ENCODE measurements around the gene ELAC2. TPM values are rescaled to one million over a fixed set of nuclear protein-coding genes. Genes with fewer than 3 reads are reported as not detected.

Gene ELAC2
- total and polyA plus RNA-seq, 5 donors from 2014 or later = 47.3 to 62.5 (median 49.8) TPM

GRCh38 chr17:13029340-13029739 is 11.5 kb upstream of the ELAC2 start:
- DNase-seq (no peak), ATAC-seq (ENCODE audit: low read depth in 2 of 2) (no peak)
- H3K4me1 Mint-ChIP-seq = peaks cover 6 to 19% (median 11%) of the 10 kb centered on the region in 4 donors
- H3K36me3 Mint-ChIP-seq = no peaks in the 10 kb centered on the region
- H3K9me3 ChIP-seq (ENCODE audit: control insufficient read depth in 2 of 2, low read length in 2 of 2) = no peaks in the 10 kb centered on the region
- H3K9me3 Mint-ChIP-seq = peaks cover 0 to 2% (median 0%) of the 10 kb centered on the region in 7 donors
- H3K27ac ChIP-seq (ENCODE audit: insufficient read depth, low read length, poor library complexity, severe bottlenecking) = no peak overlapping the region
- peaks cover 4% of the 10 kb centered on the region for H3K27me3 ChIP-seq (ENCODE audit: control insufficient read depth, insufficient read depth, low read length)
- no peak overlapping the region for H3K27ac Mint-ChIP-seq
- peaks cover 12% of the 10 kb centered on the region for H3K27me3 Mint-ChIP-seq
- H3K4me1 ChIP-seq (ENCODE audit: control insufficient read depth, insufficient read depth, low read length, poor library complexity, severe bottlenecking) = peaks cover 4% of the 10 kb centered on the region
- no peaks in the 10 kb centered on the region for H3K36me3 ChIP-seq (ENCODE audit: control insufficient read depth, insufficient read depth, low read length)
- H3K4me3 ChIP-seq (ENCODE audit: low read depth, low read length) = no peak overlapping the region
- H3K4me3 Mint-ChIP-seq = no peak overlapping the region

GRCh38 chr17:13027246-13027645 is 9.4 kb upstream of the ELAC2 start:
- H3K4me1 ChIP-seq (ENCODE audit: control insufficient read depth, insufficient read depth, low read length, poor library complexity, severe bottlenecking) = peaks cover 7% of the 10 kb centered on the region
- H3K27me3 Mint-ChIP-seq = peaks cover 10% of the 10 kb centered on the region
- H3K9me3 ChIP-seq (ENCODE audit: control insufficient read depth in 2 of 2, low read length in 2 of 2) = no peaks in the 10 kb centered on the region
- peaks cover 0 to 1% (median 0%) of the 10 kb centered on the region in 7 donors for H3K9me3 Mint-ChIP-seq
- no peaks in the 10 kb centered on the region for H3K36me3 Mint-ChIP-seq
- peaks cover 6 to 19% (median 11%) of the 10 kb centered on the region in 4 donors for H3K4me1 Mint-ChIP-seq
- H3K36me3 ChIP-seq (ENCODE audit: control insufficient read depth, insufficient read depth, low read length) = no peaks in the 10 kb centered on the region
- DNase-seq (no peak), ATAC-seq (ENCODE audit: low read depth in 2 of 2) (no peak)
- no peak overlapping the region for H3K27ac ChIP-seq (ENCODE audit: insufficient read depth, low read length, poor library complexity, severe bottlenecking)
- no peak overlapping the region for H3K27ac Mint-ChIP-seq
- no peak overlapping the region for H3K4me3 ChIP-seq (ENCODE audit: low read depth, low read length)
- no peak overlapping the region for H3K4me3 Mint-ChIP-seq
- peaks cover 4% of the 10 kb centered on the region for H3K27me3 ChIP-seq (ENCODE audit: control insufficient read depth, insufficient read depth, low read length)

GRCh38 chr17:13025687-13026086 is 7.9 kb upstream of the ELAC2 start:
- ATAC-seq (ENCODE audit: low read depth in 2 of 2) (no peak), DNase-seq (no peak)
- Histone ChIP-seq H3K4me1 (ENCODE audit: control insufficient read depth, insufficient read depth, low read length, poor library complexity, severe bottlenecking) (peaks cover 7% of the 10 kb centered on the region), H3K36me3 (ENCODE audit: control insufficient read depth, insufficient read depth, low read length) (no peaks in the 10 kb centered on the region), H3K9me3 (ENCODE audit: control insufficient read depth in 2 of 2, low read length in 2 of 2) (no peaks in the 10 kb centered on the region), H3K27me3 (ENCODE audit: control insufficient read depth, insufficient read depth, low read length) (peaks cover 4% of the 10 kb centered on the region), H3K27ac (ENCODE audit: insufficient read depth, low read length, poor library complexity, severe bottlenecking) (no peak overlapping the region), H3K4me3 (ENCODE audit: low read depth, low read length) (no peak overlapping the region)
- no peak overlapping the region for H3K27ac Mint-ChIP-seq
- H3K9me3 Mint-ChIP-seq = peaks cover 0 to 1% (median 0%) of the 10 kb centered on the region in 7 donors
- H3K36me3 Mint-ChIP-seq = no peaks in the 10 kb centered on the region
- peaks cover 6% of the 10 kb centered on the region for H3K27me3 Mint-ChIP-seq
- H3K4me1 Mint-ChIP-seq = peaks cover 0 to 11% (median 7%) of the 10 kb centered on the region in 4 donors
- H3K4me3 Mint-ChIP-seq = no peak overlapping the region

- no peak overlapping the region for H3K27ac Mint-ChIP-seq
- H3K27me3 Mint-ChIP-seq = peaks cover 6% of the 10 kb centered on the region
- H3K4me3 Mint-ChIP-seq = no peak overlapping the region
Measured at GRCh38 chr17:13025258-13025627, 7.4 kb upstream of the ELAC2 start.

GRCh38 chr17:13024526-13025257 is 6.9 kb upstream of the ELAC2 start:
- ATAC-seq (ENCODE audit: low read depth in 2 of 2) = peak; percentile 84
- Mint-ChIP-seq H3K4me1 (peaks cover 0 to 8% (median 2%) of the 10 kb centered on the region in 4 donors), H3K27me3 (peaks cover 6% of the 10 kb centered on the region), H3K4me3 (peak overlapping the region in 2 of 4 donors; percentile 11 to 41), H3K9me3 (peaks cover 0 to 1% (median 0%) of the 10 kb centered on the region in 7 donors), H3K27ac (no peak overlapping the region), H3K36me3 (no peaks in the 10 kb centered on the region)
- no peaks in the 10 kb centered on the region for H3K36me3 ChIP-seq (ENCODE audit: control insufficient read depth, insufficient read depth, low read length)
- no peak overlapping the region for H3K27ac ChIP-seq (ENCODE audit: insufficient read depth, low read length, poor library complexity, severe bottlenecking)
- peaks cover 4% of the 10 kb centered on the region for H3K27me3 ChIP-seq (ENCODE audit: control insufficient read depth, insufficient read depth, low read length)
- H3K9me3 ChIP-seq (ENCODE audit: control insufficient read depth in 2 of 2, low read length in 2 of 2) = no peaks in the 10 kb centered on the region
- DNase-seq = peak; percentile 53 to 58 (median 57)
- H3K4me3 ChIP-seq (ENCODE audit: low read depth, low read length) = no peak overlapping the region
- H3K4me1 ChIP-seq (ENCODE audit: control insufficient read depth, insufficient read depth, low read length, poor library complexity, severe bottlenecking) = peaks cover 7% of the 10 kb centered on the region

More at GRCh38 chr17:13025258-13025627, 7.4 kb upstream of the ELAC2 start:
- Histone ChIP-seq H3K4me1 (ENCODE audit: control insufficient read depth, insufficient read depth, low read length, poor library complexity, severe bottlenecking) (peaks cover 7% of the 10 kb centered on the region), H3K9me3 (ENCODE audit: control insufficient read depth in 2 of 2, low read length in 2 of 2) (no peaks in the 10 kb centered on the region), H3K27me3 (ENCODE audit: control insufficient read depth, insufficient read depth, low read length) (peaks cover 4% of the 10 kb centered on the region), H3K4me3 (ENCODE audit: low read depth, low read length) (no peak overlapping the region), H3K36me3 (ENCODE audit: control insufficient read depth, insufficient read depth, low read length) (no peaks in the 10 kb centered on the region), H3K27ac (ENCODE audit: insufficient read depth, low read length, poor library complexity, severe bottlenecking) (no peak overlapping the region)
- DNase-seq = no peak
- Mint-ChIP-seq H3K4me1 (peaks cover 0 to 8% (median 3%) of the 10 kb centered on the region in 4 donors), H3K36me3 (no peaks in the 10 kb centered on the region), H3K9me3 (peaks cover 0 to 1% (median 0%) of the 10 kb centered on the region in 7 donors)
- no peak for ATAC-seq (ENCODE audit: low read depth in 2 of 2)

- H3K4me1 Mint-ChIP-seq = peaks cover 0 to 8% (median 2%) of the 10 kb centered on the region in 4 donors
- ATAC-seq (ENCODE audit: low read depth in 2 of 2) (no peak), DNase-seq (no peak)
- Histone ChIP-seq H3K9me3 (ENCODE audit: control insufficient read depth in 2 of 2, low read length in 2 of 2) (no peaks in the 10 kb centered on the region), H3K4me1 (ENCODE audit: control insufficient read depth, insufficient read depth, low read length, poor library complexity, severe bottlenecking) (peaks cover 7% of the 10 kb centered on the region), H3K27ac (ENCODE audit: insufficient read depth, low read length, poor library complexity, severe bottlenecking) (no peak overlapping the region), H3K36me3 (ENCODE audit: control insufficient read depth, insufficient read depth, low read length) (no peaks in the 10 kb centered on the region), H3K4me3 (ENCODE audit: low read depth, low read length) (no peak overlapping the region), H3K27me3 (ENCODE audit: control insufficient read depth, insufficient read depth, low read length) (peaks cover 4% of the 10 kb centered on the region)
- peaks cover 6% of the 10 kb centered on the region for H3K27me3 Mint-ChIP-seq
- no peaks in the 10 kb centered on the region for H3K36me3 Mint-ChIP-seq
- H3K27ac Mint-ChIP-seq = no peak overlapping the region
- peaks cover 0 to 1% (median 0%) of the 10 kb centered on the region in 7 donors for H3K9me3 Mint-ChIP-seq
- peak overlapping the region in 1 of 4 donors; percentile 41 for H3K4me3 Mint-ChIP-seq
Measured at GRCh38 chr17:13024016-13024415, 6.2 kb upstream of the ELAC2 start.

- Histone ChIP-seq H3K9me3 (ENCODE audit: control insufficient read depth in 2 of 2, low read length in 2 of 2) (no peaks in the 10 kb centered on the region), H3K4me1 (ENCODE audit: control insufficient read depth, insufficient read depth, low read length, poor library complexity, severe bottlenecking) (peaks cover 18% of the 10 kb centered on the region), H3K4me3 (ENCODE audit: low read depth, low read length) (peak overlapping the region; percentile 82), H3K36me3 (ENCODE audit: control insufficient read depth, insufficient read depth, low read length) (peaks cover 35% of the 10 kb centered on the region), H3K27ac (ENCODE audit: insufficient read depth, low read length, poor library complexity, severe bottlenecking) (peak overlapping the region; percentile 73), H3K27me3 (ENCODE audit: control insufficient read depth, insufficient read depth, low read length) (no peaks in the 10 kb centered on the region)
- H3K4me3 Mint-ChIP-seq = peak overlapping the region; percentile 94 to 100 (median 99)
- H3K36me3 Mint-ChIP-seq = peaks cover 33% of the 10 kb centered on the region
- H3K9me3 Mint-ChIP-seq = no peaks in the 10 kb centered on the region
- DNase-seq (peak in 1 of 3 donors; percentile 43), ATAC-seq (ENCODE audit: low read depth in 2 of 2) (no peak)
- H3K4me1 Mint-ChIP-seq = peaks cover 14 to 47% (median 31%) of the 10 kb centered on the region in 4 donors
- peak overlapping the region; percentile 60 to 99 (median 76) for H3K27ac Mint-ChIP-seq
- no peaks in the 10 kb centered on the region for H3K27me3 Mint-ChIP-seq
Measured at GRCh38 chr17:13016881-13017654, 759 bp downstream of the ELAC2 start.

All from CD4-positive, CD25-positive, alpha-beta regulatory T cell (primary cell).